Stimulated activated CD8-positive, alpha-beta memory T cell treated with anti-CD3 and anti-CD28 coated beads, Interleukin-15, amount 100 ng/mL, for 1 hour (primary cell): ENCODE measurements around the gene SLC16A4.
"Not testable (repeated sequence)": the region's sequence is repeated elsewhere in the genome, so short reads cannot be mapped to it uniquely, and the experiment has no call there.

Source experiments
- DNase-seq: peaks from one replicate; pipeline ENCODE4 v3.0.0-alpha.2; 2020; ENCODE audit warnings: low read depth

The SLC16A4 gene

GRCh38 chr1:110408488-110408887 lies 17.7 kb upstream of the SLC16A4 start:
- DNase-seq: no peak

- DNase-seq: peak; percentile 85
Observed at GRCh38 chr1:110407260-110408210, 16.7 kb upstream of the SLC16A4 start, which contains the start of gene LAMTOR5. Gene LAMTOR5 (minus strand): TSS chr1:110407694. CDS start chr1:110407620, 74 bp downstream.

GRCh38 chr1:110406407-110406806 lies 15.6 kb upstream of the SLC16A4 start:
- DNase-seq: not testable (repeated sequence)

GRCh38 chr1:110404401-110404800 lies 13.6 kb upstream of the SLC16A4 start:
- DNase-seq: no peak

- DNase-seq: no peak
Observed at GRCh38 chr1:110403805-110404204, 13.0 kb upstream of the SLC16A4 start.

- not testable (repeated sequence) for DNase-seq
Observed at GRCh38 chr1:110396259-110396958, 5.6 kb upstream of the SLC16A4 start.

- DNase-seq: no peak
Observed at GRCh38 chr1:110394493-110394820, 3.6 kb upstream of the SLC16A4 start.

GRCh38 chr1:110393691-110394492 lies 3.1 kb upstream of the SLC16A4 start:
- no peak for DNase-seq

GRCh38 chr1:110393286-110393685 lies 2.5 kb upstream of the SLC16A4 start:
- no peak for DNase-seq

GRCh38 chr1:110390096-110390495 lies 730 bp downstream of the SLC16A4 start:
- no peak for DNase-seq

GRCh38 chr1:110387048-110387754 lies 3.6 kb downstream of the SLC16A4 start:
- DNase-seq: no peak

GRCh38 chr1:110385369-110385768 lies 5.5 kb downstream of the SLC16A4 start:
- no peak for DNase-seq

GRCh38 chr1:110384581-110385321 lies 6.1 kb downstream of the SLC16A4 start:
- DNase-seq: no peak

GRCh38 chr1:110383251-110383990 lies 7.4 kb downstream of the SLC16A4 start:
- no peak for DNase-seq

- DNase-seq: no peak
Observed at GRCh38 chr1:110380672-110381283, 10.0 kb downstream of the SLC16A4 start.

- no peak for DNase-seq
Observed at GRCh38 chr1:110375490-110375889, 15.3 kb downstream of the SLC16A4 start.

- DNase-seq: no peak
Observed at GRCh38 chr1:110370827-110371226, 20.0 kb downstream of the SLC16A4 start.

GRCh38 chr1:110364221-110364620 lies 26.6 kb downstream of the SLC16A4 start:
- DNase-seq: no peak

GRCh38 chr1:110361856-110362255 lies 29.0 kb downstream of the SLC16A4 start:
- DNase-seq: no peak

GRCh38 chr1:110360431-110360830 lies 30.4 kb downstream of the SLC16A4 start:
- DNase-seq: no peak
